Superior temporal gyrus (tissue), 1 donor: ENCODE results near the gene SSTR4.
"Not testable (repeated sequence)": the region's sequence is repeated elsewhere in the genome, so short reads cannot be mapped to it uniquely, and the experiment has no call there.

ENCODE experiments used
- DNase-seq: peaks from one replicate; pipeline ENCODE4 v3.0.0-alpha.2; 2016; ENCODE audit errors: extremely low spot score

SSTR4 gene

GRCh38 chr20:23018941-23019340, 16.2 kb upstream of the SSTR4 start:
- peak; percentile 40 for DNase-seq

DNA sequence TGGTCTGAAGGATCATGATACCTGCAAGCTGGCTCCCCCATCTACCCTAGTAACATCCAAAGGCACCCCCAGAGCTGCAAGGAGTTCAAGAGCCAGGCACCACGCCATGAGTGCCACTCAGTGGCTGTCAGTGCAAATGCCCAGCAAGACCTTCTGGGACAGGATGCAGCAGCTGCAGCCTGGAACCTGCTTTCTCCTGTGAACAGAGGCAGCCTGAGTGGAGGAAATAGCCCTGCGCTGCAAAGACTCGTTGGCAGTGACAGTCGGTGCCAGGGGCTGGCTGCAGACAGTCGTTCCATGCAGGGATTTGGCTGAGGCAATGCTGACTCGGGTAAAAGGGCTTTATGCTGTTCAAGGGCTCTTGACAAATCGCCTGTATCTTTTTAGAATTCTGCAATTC, 15.7 kb upstream of the SSTR4 start:
- DNase-seq = peak; percentile 63

- no peak for DNase-seq
These were observed 14.7 kb upstream of the SSTR4 start for GRCh38 chr20:23020230-23021018.

DNA sequence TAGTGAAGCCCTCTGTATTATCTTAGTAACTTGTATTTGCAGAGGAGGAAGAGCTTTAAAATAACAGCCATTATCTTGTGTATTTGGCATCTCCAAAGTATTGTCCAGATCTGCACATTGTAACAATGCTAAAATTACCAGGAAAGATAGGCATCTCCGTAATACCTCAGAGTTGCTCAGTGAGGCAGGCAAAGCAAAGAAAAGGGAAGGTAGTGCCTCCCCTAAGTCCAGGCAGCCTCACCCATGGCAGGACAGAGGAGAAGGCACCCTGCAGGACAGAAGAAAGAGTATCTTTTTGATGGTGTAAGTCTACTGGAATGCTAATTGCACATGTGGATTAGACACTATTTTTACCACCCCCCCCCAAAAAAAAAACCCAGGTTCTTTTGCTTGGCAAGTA, 13.6 kb upstream of the SSTR4 start:
- DNase-seq = no peak

DNA sequence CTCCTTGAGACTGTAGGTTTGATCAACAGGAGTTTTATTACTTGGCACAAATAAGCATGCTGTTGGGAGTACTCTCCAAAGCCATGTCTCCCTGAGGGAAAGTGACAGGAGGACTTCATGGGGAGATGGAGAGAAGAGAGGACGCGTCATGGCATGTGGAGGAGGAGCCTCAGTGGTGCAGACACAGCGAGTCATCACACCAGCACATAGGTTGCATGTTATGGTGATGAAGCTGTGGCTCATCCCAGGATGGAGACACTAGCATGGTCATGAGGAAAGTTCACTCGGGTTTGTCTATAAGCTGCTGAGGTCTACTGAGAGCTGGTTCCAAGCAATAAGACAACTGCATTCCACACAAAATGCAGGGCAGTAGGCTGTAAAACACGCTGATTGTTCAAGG, 13.2 kb upstream of the SSTR4 start:
- no peak for DNase-seq

DNA sequence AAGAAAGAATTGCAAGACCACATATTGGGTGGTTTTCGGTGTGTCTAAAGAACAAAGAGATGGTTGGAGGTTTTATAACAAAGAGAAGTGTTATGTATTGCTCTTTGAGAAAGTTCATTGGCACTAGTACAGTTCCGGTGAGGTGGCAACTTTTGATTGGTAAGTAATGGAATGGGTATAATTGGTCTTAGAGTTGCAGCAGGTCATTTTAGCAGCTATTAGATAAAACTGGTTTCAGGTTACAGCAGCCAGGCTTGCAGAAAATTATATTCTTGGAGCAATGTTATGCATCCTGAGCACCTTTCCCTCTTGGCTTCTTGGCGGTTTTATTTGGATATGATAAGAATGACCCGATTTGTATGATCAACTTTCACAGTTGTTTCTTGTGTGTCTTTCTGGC, 12.3 kb upstream of the SSTR4 start:
- DNase-seq = no peak

DNA sequence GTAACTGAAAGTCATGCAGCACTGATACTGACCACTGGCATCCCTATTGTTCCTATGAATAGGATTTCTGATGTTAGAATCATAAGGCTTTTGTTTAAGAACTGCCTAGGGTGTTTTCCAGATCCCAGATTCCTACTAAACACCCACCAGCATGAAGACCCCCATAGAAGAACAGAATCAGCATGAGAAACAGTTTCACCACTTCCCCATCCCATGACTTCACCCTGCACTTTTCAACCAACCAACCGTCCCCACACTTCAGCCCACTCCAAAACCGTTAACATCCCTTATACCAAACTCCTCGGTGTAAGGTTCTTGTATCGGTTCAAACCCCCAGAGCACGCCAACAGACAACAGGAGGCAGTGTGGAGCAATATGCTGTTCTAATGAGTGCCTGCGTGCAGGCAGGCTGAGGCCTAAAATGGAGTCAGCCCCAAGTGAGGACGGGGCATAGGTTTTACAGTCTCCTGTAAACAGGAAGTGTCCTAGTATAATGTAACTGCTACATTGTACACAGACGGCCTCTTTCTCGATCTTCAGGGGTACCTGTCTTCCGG, 11.4 kb upstream of the SSTR4 start:
- no peak for DNase-seq

- no peak for DNase-seq
These were observed 10.4 kb upstream of the SSTR4 start for GRCh38 chr20:23024701-23025100.

GRCh38 chr20:23025503-23025902, 9.6 kb upstream of the SSTR4 start:
- not testable (repeated sequence) for DNase-seq

- no peak for DNase-seq
These were observed 7.4 kb upstream of the SSTR4 start for GRCh38 chr20:23027721-23028120.

DNA sequence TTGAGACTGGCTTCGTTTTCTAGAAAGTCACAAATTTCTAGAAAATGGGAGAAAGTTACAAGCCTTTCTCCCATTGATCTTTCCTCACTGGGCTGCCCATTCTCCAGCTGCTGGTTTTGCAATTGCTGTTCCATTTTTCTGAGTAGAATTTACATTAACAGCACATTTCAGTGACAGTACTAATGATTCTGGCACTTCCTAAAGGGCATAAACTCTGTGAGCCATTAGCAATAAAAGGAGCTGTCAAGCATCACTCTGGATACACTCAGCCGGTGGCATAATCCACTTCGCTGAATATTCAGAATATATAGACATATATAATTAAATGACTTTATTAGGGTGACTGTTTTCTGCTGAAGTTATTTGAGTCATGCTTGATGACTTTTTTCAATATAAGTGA, 6.7 kb upstream of the SSTR4 start:
- no peak for DNase-seq

GRCh38 chr20:23029324-23029723, 5.8 kb upstream of the SSTR4 start:
- DNase-seq = no peak

GRCh38 chr20:23031346-23031745, 3.8 kb upstream of the SSTR4 start:
- no peak for DNase-seq

GRCh38 chr20:23032056-23032749, 2.9 kb upstream of the SSTR4 start:
- no peak for DNase-seq

DNA sequence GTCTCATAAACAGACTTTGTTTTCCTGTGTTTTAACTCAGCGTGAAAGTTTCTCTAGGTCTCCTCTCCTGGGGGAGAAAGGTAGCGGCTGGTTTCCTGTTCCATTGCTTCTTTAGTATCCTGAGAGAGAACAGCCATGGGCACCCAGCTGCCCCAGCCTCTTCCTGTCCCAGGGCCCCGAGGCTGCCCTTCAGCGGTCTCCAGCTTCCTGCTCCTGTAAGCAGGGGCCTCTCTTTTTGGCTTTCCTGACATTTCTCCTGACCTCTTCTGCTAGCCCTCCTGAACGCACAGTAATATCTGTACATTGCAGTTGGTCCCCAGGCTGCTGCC, 2.4 kb upstream of the SSTR4 start:
- DNase-seq = no peak

DNA sequence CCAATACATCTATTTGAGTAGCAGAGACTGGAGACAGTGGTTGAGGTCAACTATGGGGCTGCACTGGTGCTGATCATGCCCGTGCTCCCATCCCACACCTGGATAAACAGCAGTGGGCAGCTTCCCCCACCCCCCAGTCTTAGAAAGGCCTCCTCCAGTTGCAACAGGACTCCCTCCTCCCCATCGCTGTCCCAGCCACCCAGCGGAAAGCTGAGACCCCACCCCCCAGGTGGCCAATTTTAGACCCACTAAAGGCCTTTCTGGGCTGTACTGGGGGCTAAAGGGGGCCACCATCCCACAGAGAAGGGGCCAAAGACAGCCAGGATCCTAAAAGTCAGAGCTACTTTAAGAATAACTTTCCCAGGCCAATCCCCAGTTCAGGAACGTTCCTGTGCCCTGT, 1.2 kb upstream of the SSTR4 start:
- no peak for DNase-seq

GRCh38 chr20:23035731-23036130, 619 bp downstream of the SSTR4 start:
- DNase-seq = no peak

GRCh38 chr20:23036371-23036770, 1.3 kb downstream of the SSTR4 start:
- no peak for DNase-seq

- no peak for DNase-seq
These were observed 1.9 kb downstream of the SSTR4 start for GRCh38 chr20:23037017-23037481.

- DNase-seq = no peak
These were observed 4.2 kb downstream of the SSTR4 start for GRCh38 chr20:23039136-23039875.

DNA sequence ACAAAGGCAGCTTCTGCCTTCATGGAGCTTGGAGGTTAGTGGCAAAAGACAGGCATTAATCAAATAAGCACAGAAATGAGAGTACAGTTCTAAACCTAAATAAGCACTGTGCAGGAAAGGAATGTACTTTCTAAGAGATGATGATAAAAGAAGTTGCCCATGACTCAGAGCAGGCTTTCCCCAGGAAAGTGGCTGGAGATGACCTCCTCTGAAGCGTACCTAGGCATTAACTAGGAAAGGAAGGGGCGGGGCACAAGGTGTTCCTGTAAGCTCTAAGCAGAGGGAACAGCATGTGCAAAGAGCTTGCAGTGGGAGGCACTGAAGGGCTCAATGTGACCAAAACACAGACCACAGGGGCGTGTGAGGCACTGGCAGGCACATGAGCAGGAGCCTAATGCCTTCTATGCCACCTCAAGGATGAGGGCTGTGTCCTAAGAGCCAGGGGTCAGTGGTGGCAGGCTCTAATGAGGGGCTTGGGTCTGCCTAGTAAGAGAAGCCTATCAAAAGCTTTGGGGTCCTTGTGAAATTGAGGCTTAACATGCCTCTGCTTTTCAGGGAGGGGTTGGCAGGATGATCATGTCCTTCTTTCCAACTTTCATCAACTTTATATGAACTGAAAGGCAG, 4.9 kb downstream of the SSTR4 start:
- no peak for DNase-seq

DNA sequence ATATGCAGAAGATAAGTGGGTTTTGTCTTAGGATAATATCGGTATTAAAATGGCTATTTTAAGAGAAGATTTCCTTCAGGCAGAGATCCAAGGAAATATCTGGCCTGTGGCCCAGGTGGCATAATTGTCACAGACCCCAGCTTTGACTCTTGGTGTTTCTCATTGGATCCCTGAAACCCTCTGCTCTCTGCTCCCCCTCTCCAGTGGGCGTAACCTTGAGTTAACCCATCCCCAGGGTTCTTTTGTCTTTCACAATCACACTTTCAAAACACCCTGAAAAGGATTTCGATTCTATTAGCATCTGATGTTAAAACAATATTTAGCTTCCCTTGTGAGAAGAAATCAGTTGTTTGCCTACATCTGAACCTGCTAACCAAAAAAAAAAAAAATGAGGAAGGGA, 7.2 kb downstream of the SSTR4 start:
- DNase-seq = no peak
